GM23338 (cell line): ENCODE results near the gene PTS. TPM values are rescaled to one million over a fixed set of nuclear protein-coding genes. Genes with fewer than 3 reads are reported as not detected.

ENCODE experiments used
- ATAC-seq: fragments of 200-7000 bp; cut with Tn5 transposase; 3 replicates; pipeline ENCODE4 v1.9.1; 2020
- DNase-seq: peaks from one replicate; pipeline ENCODE4 v3.0.0-alpha.2; 2015; ENCODE audit warnings: low spot score
- H2AFZ ChIP-seq: fragments of 200-600 bp; sonication (generic); 2 replicates; pipeline ENCODE4 v1.8.0; 2016; ENCODE audit warnings: antibody characterized with exemption, mild to moderate bottlenecking, moderate library complexity
- H3F3A ChIP-seq: fragments of 200-600 bp; sonication (generic); replicated peaks from 2 replicates; pipeline ENCODE4 v1.8.0; 2017; ENCODE audit warnings: antibody characterized with exemption, mixed run types, low read depth
- H3K27ac ChIP-seq: fragments of 200-600 bp; sonication (generic); 2 replicates; pipeline ENCODE4 v1.6.1; 2016; ENCODE audit warnings: low read depth
- H3K27me3 ChIP-seq: fragments of 200-600 bp; sonication (generic); 2 replicates; pipeline ENCODE4 v1.8.0; 2016; ENCODE audit warnings: mild to moderate bottlenecking, mixed run types, moderate library complexity; ENCODE audit not compliant: insufficient read depth
- H3K36me3 ChIP-seq: fragments of 200-600 bp; sonication (generic); 2 replicates; pipeline ENCODE4 v1.8.0; 2016; ENCODE audit warnings: mild to moderate bottlenecking; ENCODE audit not compliant: insufficient read depth
- H3K4me1 ChIP-seq: fragments of 200-600 bp; sonication (generic); 2 replicates; pipeline ENCODE4 v1.8.0; 2016; ENCODE audit warnings: mild to moderate bottlenecking, moderate library complexity; ENCODE audit not compliant: insufficient read depth
- H3K4me2 ChIP-seq: fragments of 200-600 bp; sonication (generic); 2 replicates; pipeline ENCODE4 v1.7.1; 2017; ENCODE audit warnings: mixed run types
- H3K4me3 ChIP-seq: fragments of 200-600 bp; sonication (generic); 2 replicates; pipeline ENCODE4 v1.6.1; 2016; ENCODE audit warnings: mixed run types
- H3K79me2 ChIP-seq: fragments of 200-600 bp; sonication (generic); replicated peaks from 2 replicates; pipeline ENCODE4 v1.8.0; 2017; ENCODE audit warnings: mild to moderate bottlenecking; ENCODE audit not compliant: insufficient read depth
- H3K9me2 ChIP-seq: fragments of 200-600 bp; sonication (generic); 2 replicates; pipeline ENCODE4 v1.8.0; 2017; ENCODE audit not compliant: insufficient read depth
- H4K20me1 ChIP-seq: fragments of 200-600 bp; sonication (generic); replicated peaks from 2 replicates; pipeline ENCODE4 v1.8.0; 2017; ENCODE audit warnings: mild to moderate bottlenecking; ENCODE audit not compliant: insufficient read depth
- H3K27ac Mint-ChIP-seq: 2 replicates; pipeline ENCODE4 v1.8.0; 2020; ENCODE audit warnings: inconsistent platforms, mild to moderate bottlenecking, moderate library complexity, mixed read lengths
- H3K27me3 Mint-ChIP-seq: 3 replicates; pipeline ENCODE4 v1.8.0; 2022; ENCODE audit warnings: low read depth, mild to moderate bottlenecking, moderate library complexity, mixed read lengths, inconsistent platforms; ENCODE audit not compliant: insufficient read depth, poor library complexity
- H3K36me3 Mint-ChIP-seq: 3 replicates; pipeline ENCODE4 v1.8.0; 2021; ENCODE audit warnings: low read depth, mild to moderate bottlenecking, inconsistent platforms, moderate library complexity, mixed read lengths
- H3K4me1 Mint-ChIP-seq: 3 replicates; pipeline ENCODE4 v1.8.0; 2020; ENCODE audit warnings: mild to moderate bottlenecking, inconsistent platforms, mixed read lengths
- H3K4me3 Mint-ChIP-seq: 3 replicates; pipeline ENCODE4 v1.8.0; 2021; ENCODE audit warnings: moderate library complexity, mild to moderate bottlenecking, inconsistent platforms, mixed read lengths
- H3K9me3 Mint-ChIP-seq: 3 replicates; pipeline ENCODE4 v1.8.0; 2020; ENCODE audit warnings: moderate library complexity, mild to moderate bottlenecking, inconsistent platforms, mixed read lengths
- ETS1 ChIP-seq: IDR thresholded peaks from 2 replicates; pipeline ENCODE4 v1.6.1; 2016; ENCODE audit warnings: antibody characterized with exemption
- JUNB ChIP-seq: IDR thresholded peaks from one replicate; pipeline ENCODE4 v1.6.1; 2016; ENCODE audit warnings: antibody characterized with exemption; ENCODE audit not compliant: unreplicated experiment
- NANOG ChIP-seq: IDR thresholded peaks from 2 replicates; pipeline ENCODE4 v1.6.1; 2016; ENCODE audit warnings: antibody characterized with exemption, borderline replicate concordance
- ZNF114 ChIP-seq: fragments of 250-450 bp; sonication (Bioruptor Pico); IDR thresholded peaks from 2 replicates; pipeline ENCODE4 v1.5.0; 2020; ENCODE audit warnings: mild to moderate bottlenecking, moderate library complexity
- ZNF331 ChIP-seq: fragments of 250-450 bp; sonication (Bioruptor Pico); IDR thresholded peaks from 2 replicates; pipeline ENCODE4 v1.5.0; 2020; ENCODE audit warnings: low read depth, mild to moderate bottlenecking, moderate library complexity
- ZNF462 ChIP-seq: fragments of 250-450 bp; sonication (Bioruptor Pico); IDR thresholded peaks from 2 replicates; pipeline ENCODE4 v1.5.0; 2020; ENCODE audit warnings: mild to moderate bottlenecking, moderate library complexity
- polyA plus RNA-seq: library from polyadenylated mRNA; unstranded; fragments of >200 nt; fragmentation: Nextera tagmentation; extraction: Ambion mirVana; gene quantifications from 2 replicates; pipeline ENCODE4 v1.2.1, GENCODE V29; 2016
- total RNA-seq: library from RNA; depleted of rRNA; stranded (reverse); fragments of >200 nt; shearing (Covaris generic); gene quantifications from 2 replicates; pipeline ENCODE4 v1.2.3, GENCODE V29; 2014

PTS gene
- total and polyA plus RNA-seq, 2 experiments from 2014 or later = 19.9 to 85.5 TPM

- TF ChIP-seq ZNF114 (CRISPR knock-in tag) = no peak
- TF ChIP-seq ZNF462 (CRISPR knock-in tag) = no peak
- no peak for TF ChIP-seq NANOG
- TF ChIP-seq JUNB = no peak
- no peak for TF ChIP-seq ETS1
These were observed 4.9 kb upstream of the PTS start (continued) for GRCh38 chr11:112221274-112221835.

GRCh38 chr11:112222303-112222702 is 3.9 kb upstream of the PTS start:
- Histone ChIP-seq H3K9me2 (no peaks in the 10 kb centered on the region), H3K79me2 (peaks cover 7% of the 10 kb centered on the region), H4K20me1 (no peaks in the 10 kb centered on the region), H3K36me3 (no peaks in the 10 kb centered on the region), H3K27me3 (no peaks in the 10 kb centered on the region; the same call in 1 of the 2 replicates), H3K27ac (no peak overlapping the region), H3F3A (no peaks in the 10 kb centered on the region), H3K4me2 (no peak overlapping the region), H3K4me1 (peaks cover 3% of the 10 kb centered on the region; the same call in 1 of the 2 replicates), H2AFZ (no peak overlapping the region), H3K4me3 (no peak overlapping the region)
- DNase-seq = no peak
- H3K9me3 Mint-ChIP-seq = no peaks in the 10 kb centered on the region
- peaks cover 9% of the 10 kb centered on the region for H3K27me3 Mint-ChIP-seq
- H3K27ac Mint-ChIP-seq = no peak overlapping the region
- H3K36me3 Mint-ChIP-seq = no peaks in the 10 kb centered on the region
- ATAC-seq = no peak
- peaks cover 4% of the 10 kb centered on the region for H3K4me1 Mint-ChIP-seq
- H3K4me3 Mint-ChIP-seq = no peak overlapping the region
- TF ChIP-seq ETS1 = no peak
- TF ChIP-seq ZNF331 (CRISPR knock-in tag) = no peak
- no peak for TF ChIP-seq ZNF114 (CRISPR knock-in tag)
